ENCODE data around the gene PLOD3.

- TF ChIP-seq EZH2 (IDR thresholded peaks at IDR 0.05; ENCODE audit: insufficient read depth, poor library complexity, severe bottlenecking): no peak
- TF ChIP-seq EZH2phosphoT487 (IDR thresholded peaks at IDR 0.05; ENCODE audit: insufficient read depth, low read depth): no peak
Observed at GRCh38 chr7:101241443-101242349, 24.3 kb upstream of the PLOD3 start.

All from GM23248 (cell line).